ENCODE measurements around the gene IL20RA. TPM values are rescaled to one million over a fixed set of nuclear protein-coding genes. Genes with fewer than 3 reads are reported as not detected.

Gene IL20RA
- total and polyA plus RNA-seq, 2 of the 13 experiments (the other 11 are each of a cell fraction or from before 2014, with no cell fraction given): not detected

DNA sequence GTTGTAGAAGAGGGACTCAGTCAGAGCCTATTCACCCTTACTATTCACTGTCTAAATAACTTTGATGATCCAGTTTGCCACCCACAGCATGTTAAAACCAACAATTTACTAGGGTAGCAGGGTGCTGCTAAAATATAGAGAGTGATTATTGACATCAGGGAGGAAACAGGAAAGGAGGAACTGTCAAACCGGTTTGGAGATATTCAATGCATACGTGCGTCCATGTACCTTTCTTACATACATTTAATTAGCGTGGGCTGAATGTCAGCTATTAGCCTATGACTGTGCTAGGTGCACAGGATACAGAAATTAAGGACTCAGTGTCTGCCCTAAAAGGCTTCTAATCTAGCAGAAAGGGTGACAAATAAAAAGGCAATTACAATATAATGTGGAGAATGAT lies 57.2 kb downstream of the IL20RA start:
- in situ Hi-C loops (cut with HindIII; ENCODE audit: extremely low pct_ligation_motif_present, low pct_unique_long_range_greater_than_20kb): no loop called here
- DNase-seq (ENCODE audit: low spot score) (no peak), ATAC-seq (no peak), FAIRE-seq (no peak)
- intact Hi-C loops (cut with micrococcal nuclease; ENCODE audit: unreplicated experiment): no loop called here
- Histone ChIP-seq H2AFZ (ENCODE audit: low read length) (no peak overlapping the region), H3K9me3 (ENCODE audit: low read length) (no peaks in the 10 kb centered on the region), H3K27me3 (ENCODE audit: control insufficient read depth in 1 of 2, insufficient read depth in 2 of 2, low read length in 2 of 2) (peaks cover 6 to 44% of the 10 kb centered on the region in 2 experiments; a peak in 4 of 5 replicates), H3K9ac (ENCODE audit: insufficient read depth, low read depth, low read length) (no peak overlapping the region), H3K4me2 (ENCODE audit: low read depth, low read length) (no peak overlapping the region), H4K20me1 (ENCODE audit: insufficient read depth, low read length) (no peaks in the 10 kb centered on the region), H3K4me1 (ENCODE audit: insufficient read depth, low read length) (no peaks in the 10 kb centered on the region), H3K79me2 (ENCODE audit: insufficient read depth, low read length) (no peaks in the 10 kb centered on the region), H3K27ac (ENCODE audit: extremely low read length, insufficient read depth, low read length) (no peak overlapping the region), H3K36me3 (replicated peaks in 1 of 2; ENCODE audit: control insufficient read depth in 1 of 2, insufficient read depth in 2 of 2, low read length in 2 of 2) (no peaks in the 10 kb centered on the region), H3K4me3 (replicated peaks in 1 of 3; ENCODE audit: insufficient read depth in 1 of 3, low read depth in 2 of 3, low read length in 3 of 3) (no peak overlapping the region)
- CTCF ChIA-PET (ENCODE audit: low intra/inter-chr PET ratio, low total read pairs): no interaction called here
- 33% methylated on average over 4 of the region's 4 CpGs for WGBS (ENCODE audit: low lambda C conversion rate)
- TF ChIP-seq HNF4G (IDR thresholded peaks at IDR 0.05; ENCODE audit: borderline replicate concordance, low read depth, low read length) (no peak), HNF4G (CRISPR knock-in tag; IDR thresholded peaks at IDR 0.05; ENCODE audit: borderline replicate concordance, low read depth) (no peak), LRRFIP1 (CRISPR knock-in tag; conservative IDR thresholded peaks at IDR 0.05) (no peak), JUN (CRISPR knock-in tag; IDR thresholded peaks at IDR 0.05) (no peak), MED8 (CRISPR knock-in tag; IDR thresholded peaks at IDR 0.05; ENCODE audit: insufficient replicate concordance) (no peak)
- TF ChIP-seq, protein P1, sequence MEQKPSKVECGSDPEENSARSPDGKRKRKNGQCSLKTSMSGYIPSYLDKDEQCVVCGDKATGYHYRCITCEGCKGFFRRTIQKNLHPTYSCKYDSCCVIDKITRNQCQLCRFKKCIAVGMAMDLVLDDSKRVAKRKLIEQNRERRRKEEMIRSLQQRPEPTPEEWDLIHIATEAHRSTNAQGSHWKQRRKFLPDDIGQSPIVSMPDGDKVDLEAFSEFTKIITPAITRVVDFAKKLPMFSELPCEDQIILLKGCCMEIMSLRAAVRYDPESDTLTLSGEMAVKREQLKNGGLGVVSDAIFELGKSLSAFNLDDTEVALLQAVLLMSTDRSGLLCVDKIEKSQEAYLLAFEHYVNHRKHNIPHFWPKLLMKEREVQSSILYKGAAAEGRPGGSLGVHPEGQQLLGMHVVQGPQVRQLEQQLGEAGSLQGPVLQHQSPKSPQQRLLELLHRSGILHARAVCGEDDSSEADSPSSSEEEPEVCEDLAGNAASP (CRISPR knock-in tag; IDR thresholded peaks at IDR 0.05; ENCODE audit: borderline replicate concordance): no peak
- POLR2A ChIA-PET: no interaction called here
- no TSS peak for BruUV-seq (replicated peaks)
